ENCODE results near the gene ARHGEF17.

GRCh38 chr11:73270855-73271477 lies 37.1 kb upstream of the ARHGEF17 start:
- TF ChIP-seq CTCF (IDR thresholded peaks at IDR 0.05) (no peak), EZH2 (IDR thresholded peaks at IDR 0.05) (no peak), EZH2phosphoT487 (IDR thresholded peaks at IDR 0.05) (no peak)

Data from neural progenitor cell (in vitro differentiated cells).